DMS114 treated with DMSO at 0.1 percent for 48 hours (cell line): ENCODE results near the gene GTF3C2.
"Not testable (repeated sequence)": the region's sequence is repeated elsewhere in the genome, so short reads cannot be mapped to it uniquely, and the experiment has no call there.

Source experiments
- DNase-seq: peaks from one replicate; lab custom pipeline; 2025; ENCODE audit not compliant: unreplicated experiment; lab: John Stamatoyannopoulos, UW

GTF3C2 gene

DNA sequence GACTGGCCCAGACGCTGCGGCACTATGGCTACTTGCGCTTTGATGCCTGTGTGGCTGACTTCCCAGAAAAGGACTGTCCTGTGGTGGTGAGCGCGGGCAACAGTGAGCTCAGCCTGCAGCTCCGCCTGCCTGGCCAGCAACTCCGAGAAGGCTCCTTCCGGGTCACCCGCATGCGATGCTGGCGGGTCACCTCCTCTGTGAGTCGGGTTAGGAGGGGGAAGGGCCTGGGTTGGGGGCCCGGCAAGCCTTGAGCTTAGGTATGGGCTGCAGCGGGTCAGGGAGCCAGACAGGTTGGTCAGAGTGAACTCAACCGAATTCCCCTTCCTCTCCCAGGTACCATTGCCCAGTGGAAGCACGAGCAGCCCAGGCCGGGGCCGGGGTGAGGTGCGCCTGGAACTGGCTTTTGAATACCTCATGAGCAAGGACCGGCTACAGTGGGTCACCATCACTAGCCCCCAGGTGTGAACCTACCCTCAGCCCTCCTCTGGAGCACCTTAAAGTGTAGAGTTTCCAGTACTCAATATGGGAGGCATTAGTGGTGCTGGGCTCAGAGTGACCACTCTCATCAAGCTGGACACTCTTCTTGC is 19.0 kb upstream of the GTF3C2 start:
- DNase-seq = no peak

DNA sequence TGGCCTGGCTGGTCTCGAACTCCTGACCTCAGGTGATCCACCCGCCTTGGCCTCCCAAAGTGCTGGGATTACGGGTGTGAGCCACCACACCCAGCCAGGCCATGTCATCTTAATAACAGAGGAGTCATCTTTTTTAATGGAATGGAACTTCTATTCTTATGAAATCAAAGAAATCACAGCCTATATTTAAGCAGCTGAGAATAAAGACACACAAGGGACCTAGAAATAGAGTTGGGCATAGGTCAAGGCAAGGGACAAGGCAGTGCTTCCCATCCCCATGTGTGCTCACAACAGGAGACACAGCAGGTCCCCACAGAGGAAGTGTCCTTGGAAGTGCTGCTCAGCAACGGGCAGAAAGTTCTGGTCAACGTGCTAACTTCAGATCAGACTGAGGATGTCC is 17.0 kb upstream of the GTF3C2 start:
- no peak for DNase-seq

DNA sequence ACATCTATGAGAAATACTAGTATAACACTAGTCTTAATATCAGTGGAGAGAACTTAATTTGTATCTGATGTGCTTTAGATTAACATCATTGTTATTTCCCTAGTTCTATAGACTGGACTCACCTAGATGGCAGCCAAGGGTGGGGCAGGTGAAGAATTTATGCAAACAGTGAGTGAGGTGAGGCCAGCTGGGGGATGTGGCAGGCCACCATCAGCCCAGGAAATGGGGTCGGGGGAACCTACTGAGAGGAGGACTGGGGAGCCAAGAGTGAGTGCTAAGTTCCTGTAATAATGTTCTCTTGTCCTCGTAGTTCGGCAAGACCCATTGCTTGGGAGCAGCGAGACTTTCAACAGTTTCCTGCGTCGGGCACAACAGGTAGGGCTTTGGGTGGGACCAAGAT is 16.4 kb upstream of the GTF3C2 start:
- no peak for DNase-seq

- DNase-seq = no peak
These were observed 14.5 kb upstream of the GTF3C2 start for GRCh38 chr2:27370816-27371620.

- peak; percentile 98 for DNase-seq
These were observed 13.7 kb upstream of the GTF3C2 start, which contains the start of the genes EIF2B4 and SNX17 for GRCh38 chr2:27370026-27370815. EIF2B4 (minus strand) TSS chr2:27370338; CDS start chr2:27370314, 24 bp downstream. SNX17 (plus strand) TSS chr2:27370616; CDS start chr2:27370744, 128 bp downstream.

- no peak for DNase-seq
These were observed 13.0 kb upstream of the GTF3C2 start for GRCh38 chr2:27369471-27370025.

GRCh38 chr2:27363933-27364332 is 7.4 kb upstream of the GTF3C2 start:
- DNase-seq = no peak

DNA sequence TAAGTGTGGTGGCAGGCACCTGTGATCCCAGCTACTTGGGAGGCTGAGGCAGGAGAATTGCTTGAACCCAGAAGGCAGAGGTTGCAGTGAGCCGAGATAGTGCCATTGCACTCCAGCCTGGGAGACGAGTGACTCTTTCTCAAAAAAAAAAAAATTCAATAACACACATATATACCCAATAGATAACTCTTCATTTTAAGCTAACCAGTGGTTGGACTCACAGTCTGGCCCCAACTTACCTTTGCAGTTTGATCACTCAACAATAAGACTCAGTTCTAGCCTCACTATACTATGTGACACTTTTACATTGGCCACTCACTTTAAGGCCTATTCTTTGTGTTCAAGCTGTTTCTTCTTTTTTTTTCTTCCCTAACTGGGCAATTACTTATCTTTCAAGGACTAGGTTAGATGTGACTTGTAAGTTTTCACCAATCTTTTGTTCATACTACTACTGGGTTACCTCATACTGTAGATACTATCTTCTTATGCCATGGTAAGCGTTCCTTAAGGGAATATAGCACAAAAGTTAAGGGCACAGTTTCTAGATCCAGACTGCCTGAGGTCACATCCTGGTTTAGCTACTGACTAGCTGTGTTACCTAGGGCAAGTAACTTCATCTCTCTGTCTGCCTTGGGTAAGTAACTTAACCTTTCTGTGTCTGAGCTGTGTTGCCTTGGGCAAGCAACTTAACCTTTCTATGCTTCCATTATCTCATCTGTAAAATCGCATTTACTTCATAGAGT is 6.3 kb upstream of the GTF3C2 start:
- no peak for DNase-seq

DNA sequence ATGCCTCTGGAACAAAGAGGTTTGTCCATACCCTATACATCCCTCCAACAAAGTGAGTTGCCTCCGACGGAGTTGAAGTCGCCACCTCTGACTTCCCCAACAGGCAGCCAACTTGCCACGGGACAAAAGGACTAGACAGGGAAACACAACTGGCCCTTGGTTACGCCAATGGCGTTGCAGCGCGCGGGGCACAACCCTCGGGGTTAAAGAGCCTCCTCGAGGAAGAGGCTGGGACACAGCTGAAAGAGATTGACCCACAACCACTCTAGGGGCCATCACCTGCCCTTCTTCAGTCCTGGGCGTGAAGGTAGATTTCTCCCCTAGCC is 545 bp downstream of the GTF3C2 start:
- DNase-seq = no peak

GRCh38 chr2:27354597-27354927 is 2.0 kb downstream of the GTF3C2 start:
- DNase-seq = no peak

- no peak for DNase-seq
These were observed 2.6 kb downstream of the GTF3C2 start for GRCh38 chr2:27353762-27354596.

DNA sequence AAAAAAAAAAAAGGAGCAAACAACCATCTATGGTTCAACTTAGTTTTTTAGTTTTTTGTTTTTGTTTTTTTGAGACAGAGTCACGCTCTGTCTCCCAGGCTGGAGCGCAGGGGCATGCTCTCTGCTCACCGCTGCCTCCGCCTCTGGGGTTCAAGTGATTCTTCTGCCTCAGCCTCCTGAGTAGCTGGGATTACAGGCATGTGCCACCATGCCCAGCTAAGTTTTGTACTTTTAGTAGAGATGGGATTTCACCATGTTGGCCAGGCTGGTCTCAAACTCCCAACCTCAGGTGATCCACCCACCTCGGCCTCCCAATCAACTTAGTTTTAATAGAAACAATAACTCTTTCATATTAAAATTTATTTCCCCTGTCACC is 3.2 kb downstream of the GTF3C2 start:
- DNase-seq = not testable (repeated sequence)

DNA sequence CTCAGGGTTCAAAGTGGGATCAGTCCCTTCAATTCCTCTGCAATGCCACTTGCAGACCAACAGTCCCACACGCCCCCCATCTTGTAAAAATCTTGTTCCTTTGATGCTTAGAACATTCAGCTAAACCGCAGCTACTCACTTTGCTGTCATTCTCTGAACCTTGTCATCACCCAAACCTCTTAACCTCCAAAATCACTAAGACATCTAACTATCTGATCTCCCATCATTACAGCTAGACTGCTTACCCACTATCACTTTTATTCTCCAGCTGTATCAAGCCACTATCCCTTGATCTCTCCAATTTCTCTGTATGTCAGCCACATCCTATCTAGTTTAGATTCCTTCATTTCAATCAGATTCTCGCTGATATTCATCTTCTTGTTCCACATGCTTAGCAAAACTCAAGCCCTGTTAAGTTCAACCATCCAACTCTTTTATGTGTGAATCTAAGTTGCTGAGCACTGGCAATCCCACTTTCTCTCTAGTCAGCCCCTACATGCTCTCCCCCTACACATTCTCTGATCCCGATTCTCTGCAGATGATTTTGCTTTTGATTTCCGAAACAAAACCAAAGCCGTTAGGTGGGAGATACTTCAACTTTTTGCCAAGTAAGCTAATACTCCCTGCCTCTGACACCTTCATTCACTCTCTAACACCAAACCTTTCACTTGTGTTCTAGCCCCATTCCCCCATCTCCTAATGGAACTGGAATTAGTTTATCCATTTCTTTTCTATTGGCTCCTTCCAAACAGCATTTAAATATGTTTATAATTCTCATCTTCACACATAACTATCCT is 4.6 kb downstream of the GTF3C2 start:
- no peak for DNase-seq

GRCh38 chr2:27350106-27350693 is 6.4 kb downstream of the GTF3C2 start:
- no peak for DNase-seq

DNA sequence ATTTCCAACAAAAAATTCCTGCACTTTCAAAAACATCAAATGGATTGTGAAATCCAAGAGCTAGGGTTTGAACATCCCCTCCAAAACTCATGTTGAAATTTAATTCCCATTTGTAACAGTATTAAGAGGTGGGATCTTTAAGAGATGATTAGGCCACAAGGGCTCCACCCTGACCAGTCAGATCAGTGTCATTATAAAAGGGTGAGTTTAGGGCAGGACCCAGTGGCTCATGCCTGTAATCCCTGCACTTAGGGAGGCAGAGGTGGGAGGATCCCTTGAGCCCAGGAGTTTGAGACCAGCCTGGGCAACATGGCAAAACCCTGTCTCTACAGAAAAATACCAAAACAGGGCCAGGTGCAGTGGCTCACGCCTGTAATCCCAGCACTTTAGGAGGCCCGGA is 8.9 kb downstream of the GTF3C2 start:
- DNase-seq = no peak

DNA sequence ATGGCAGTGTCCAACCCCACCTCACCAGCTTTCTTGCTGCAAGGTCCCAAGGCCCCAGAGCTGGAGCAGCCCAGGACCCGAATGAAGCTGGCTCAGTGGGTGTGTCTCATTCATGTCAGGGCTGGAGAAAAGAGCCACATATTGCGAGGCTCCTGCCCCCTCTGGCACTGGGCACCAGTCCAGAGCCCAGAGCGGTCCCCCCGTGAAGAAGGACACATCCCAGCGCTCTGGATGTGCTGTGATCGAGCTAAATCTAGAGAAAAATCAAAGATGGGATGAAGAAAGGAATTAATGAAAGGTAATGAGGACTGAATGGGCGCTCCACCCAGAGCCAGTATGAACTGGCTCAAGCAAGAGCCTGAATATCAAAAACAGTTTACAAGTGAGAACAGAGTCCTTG is 20.4 kb downstream of the GTF3C2 start:
- DNase-seq = no peak

GRCh38 chr2:27335311-27335710 is 21.3 kb downstream of the GTF3C2 start:
- DNase-seq = no peak

DNA sequence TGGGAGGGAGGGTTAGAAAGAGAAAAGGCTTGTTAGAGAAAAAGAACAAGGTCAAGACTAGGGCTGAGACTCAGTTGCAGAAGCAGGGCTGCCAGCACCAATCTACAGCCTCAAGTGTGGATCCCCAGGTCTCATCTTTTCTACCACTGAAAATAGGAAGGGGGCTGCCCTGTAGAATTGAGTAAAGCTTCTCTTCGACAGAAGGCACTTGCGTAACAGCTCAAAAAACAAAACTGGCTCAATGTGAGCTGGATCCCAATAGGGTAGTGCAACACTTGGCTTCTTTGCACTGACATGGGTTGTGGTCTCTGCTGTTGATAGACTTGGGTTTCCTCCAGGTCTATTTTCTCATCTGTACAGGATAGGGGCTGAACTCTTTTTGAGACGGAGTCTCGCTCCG is 31.8 kb downstream of the GTF3C2 start:
- DNase-seq = no peak
